Smooth muscle cell (in vitro differentiated cells): Measurements from ENCODE around the gene ZNF524. TPM values are rescaled to one million over a fixed set of nuclear protein-coding genes. Genes with fewer than 3 reads are reported as not detected.

Experiments used
- DNase-seq: peaks from one replicate; lab custom pipeline; 2025; ENCODE audit not compliant: unreplicated experiment; lab: John Stamatoyannopoulos, UW
- H2AFZ ChIP-seq: fragments of 200-600 bp; sonication (generic); 2 replicates; pipeline ENCODE4 v1.6.0; 2016; ENCODE audit warnings: antibody characterized with exemption, low read depth, mild to moderate bottlenecking
- H3F3A ChIP-seq: fragments of 200-600 bp; sonication (generic); 2 replicates; pipeline ENCODE4 v1.6.0; 2017; ENCODE audit warnings: antibody characterized with exemption, low read depth
- H3K27ac ChIP-seq: fragments of 200-600 bp; sonication (generic); 2 replicates; pipeline ENCODE4 v1.5.1; 2016; ENCODE audit warnings: low read depth, mild to moderate bottlenecking
- H3K27me3 ChIP-seq: fragments of 200-600 bp; sonication (generic); 2 replicates; pipeline ENCODE4 v1.6.1; 2016; ENCODE audit warnings: low read depth, mild to moderate bottlenecking
- H3K36me3 ChIP-seq: fragments of 200-600 bp; sonication (generic); 2 replicates; pipeline ENCODE4 v1.5.1; 2016; ENCODE audit warnings: low read depth
- H3K4me1 ChIP-seq: fragments of 200-600 bp; sonication (generic); 2 replicates; pipeline ENCODE4 v1.5.1; 2016; ENCODE audit warnings: low read depth
- H3K4me2 ChIP-seq: fragments of 200-600 bp; sonication (generic); 2 replicates; pipeline ENCODE4 v1.6.0; 2016; ENCODE audit warnings: mild to moderate bottlenecking
- H3K4me3 ChIP-seq: fragments of 200-600 bp; sonication (generic); 2 replicates; pipeline ENCODE4 v1.5.1; 2016; ENCODE audit warnings: mild to moderate bottlenecking
- H3K79me2 ChIP-seq: fragments of 200-600 bp; sonication (generic); 2 replicates; pipeline ENCODE4 v1.6.0; 2016; ENCODE audit warnings: low read depth, mild to moderate bottlenecking
- H3K9ac ChIP-seq: fragments of 200-600 bp; sonication (generic); 2 replicates; pipeline ENCODE4 v1.6.0; 2016; ENCODE audit warnings: low read depth
- H3K9me3 ChIP-seq: fragments of 200-600 bp; sonication (generic); replicated peaks from 2 replicates; pipeline ENCODE4 v1.5.1; 2016; ENCODE audit warnings: low read depth
- H4K20me1 ChIP-seq: fragments of 200-600 bp; sonication (generic); 2 replicates; pipeline ENCODE4 v1.6.0; 2016; ENCODE audit warnings: low read depth
- WGBS: methylation state at CpG from one replicate; pipeline ENCODE4 v1.1.7; 2016; ENCODE audit warnings: low lambda C conversion rate; 5-methylcytosine and 5-hydroxymethylcytosine counted together
- polyA plus RNA-seq: library from polyadenylated mRNA; unstranded; fragments of >200 nt; fragmentation: Nextera tagmentation; extraction: Ambion mirVana; gene quantifications from 2 replicates; pipeline ENCODE4 v1.2.1, GENCODE V29; 2016
- total RNA-seq: library from RNA; depleted of rRNA; stranded (reverse); fragments of >200 nt; gene quantifications from 2 replicates; pipeline ENCODE4 v1.2.3, GENCODE V29; 2014
- TF ChIP-seq, protein P1 (sequence below): fragments of 200-600 bp; sonication (generic); IDR thresholded peaks from 2 replicates; pipeline ENCODE4 v1.5.1; 2017; ENCODE audit warnings: borderline replicate concordance, mild to moderate bottlenecking, antibody characterized with exemption; ENCODE audit not compliant: insufficient read depth, poor library complexity, severe bottlenecking

The ZNF524 gene
- total and polyA plus RNA-seq, 2 experiments from 2014 or later = 13.3 to 16.3 TPM

DNA sequence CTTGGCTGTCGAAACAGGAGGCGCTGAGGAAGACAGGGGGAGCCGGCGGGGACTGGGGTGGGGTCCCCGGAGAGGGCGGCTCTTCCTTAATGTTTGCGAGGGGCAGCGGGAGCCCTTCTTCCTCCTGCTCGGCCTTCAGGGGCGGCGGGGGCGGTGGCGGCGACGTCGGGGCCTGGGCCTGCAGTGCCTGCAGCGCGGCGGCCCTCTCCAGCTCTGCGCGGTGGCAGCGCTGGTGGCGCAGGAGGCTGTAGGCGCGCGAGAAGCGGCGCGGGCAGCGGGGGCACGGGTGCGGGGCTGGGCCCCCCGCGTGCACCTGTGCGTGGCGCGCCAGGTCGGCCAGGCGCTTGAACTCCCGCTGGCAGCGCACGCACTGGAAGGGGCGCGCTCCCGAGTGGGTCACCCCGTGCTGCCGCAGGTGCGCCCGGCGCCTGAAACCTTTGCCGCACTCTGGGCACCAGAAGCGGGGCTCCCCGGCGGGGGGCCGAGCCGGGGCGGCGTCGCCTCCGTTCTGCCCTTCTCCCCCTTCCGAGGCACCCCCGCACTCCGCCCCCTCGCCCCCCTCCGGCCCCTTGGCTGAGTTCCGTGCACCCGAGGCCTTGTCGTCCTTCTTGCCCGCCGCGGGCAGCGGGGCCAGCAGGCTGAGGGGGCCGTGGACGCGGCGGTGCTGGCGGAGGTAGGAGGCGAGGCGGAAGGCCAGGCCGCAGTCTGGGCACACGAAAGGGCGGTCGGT, 21.9 kb upstream of the ZNF524 start:
- TF ChIP-seq, protein P1, sequence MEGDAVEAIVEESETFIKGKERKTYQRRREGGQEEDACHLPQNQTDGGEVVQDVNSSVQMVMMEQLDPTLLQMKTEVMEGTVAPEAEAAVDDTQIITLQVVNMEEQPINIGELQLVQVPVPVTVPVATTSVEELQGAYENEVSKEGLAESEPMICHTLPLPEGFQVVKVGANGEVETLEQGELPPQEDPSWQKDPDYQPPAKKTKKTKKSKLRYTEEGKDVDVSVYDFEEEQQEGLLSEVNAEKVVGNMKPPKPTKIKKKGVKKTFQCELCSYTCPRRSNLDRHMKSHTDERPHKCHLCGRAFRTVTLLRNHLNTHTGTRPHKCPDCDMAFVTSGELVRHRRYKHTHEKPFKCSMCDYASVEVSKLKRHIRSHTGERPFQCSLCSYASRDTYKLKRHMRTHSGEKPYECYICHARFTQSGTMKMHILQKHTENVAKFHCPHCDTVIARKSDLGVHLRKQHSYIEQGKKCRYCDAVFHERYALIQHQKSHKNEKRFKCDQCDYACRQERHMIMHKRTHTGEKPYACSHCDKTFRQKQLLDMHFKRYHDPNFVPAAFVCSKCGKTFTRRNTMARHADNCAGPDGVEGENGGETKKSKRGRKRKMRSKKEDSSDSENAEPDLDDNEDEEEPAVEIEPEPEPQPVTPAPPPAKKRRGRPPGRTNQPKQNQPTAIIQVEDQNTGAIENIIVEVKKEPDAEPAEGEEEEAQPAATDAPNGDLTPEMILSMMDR = no peak
- no peak overlapping the region for H3K4me2 ChIP-seq
- H3K9ac ChIP-seq = no peak overlapping the region
- DNase-seq = no peak
- no peaks in the 10 kb centered on the region for H3K36me3 ChIP-seq
- no peaks in the 10 kb centered on the region for H3K9me3 ChIP-seq
- H3K27ac ChIP-seq = no peak overlapping the region
- H2AFZ ChIP-seq = no peak overlapping the region
- no peaks in the 10 kb centered on the region for H3F3A ChIP-seq
- H3K79me2 ChIP-seq = peaks cover 13% of the 10 kb centered on the region
- H3K4me3 ChIP-seq = no peak overlapping the region
- H3K27me3 ChIP-seq = no peaks in the 10 kb centered on the region
- H4K20me1 ChIP-seq = no peaks in the 10 kb centered on the region
- WGBS = 98% methylated on average over 68 of the region's 83 CpGs
- no peaks in the 10 kb centered on the region for H3K4me1 ChIP-seq

DNA sequence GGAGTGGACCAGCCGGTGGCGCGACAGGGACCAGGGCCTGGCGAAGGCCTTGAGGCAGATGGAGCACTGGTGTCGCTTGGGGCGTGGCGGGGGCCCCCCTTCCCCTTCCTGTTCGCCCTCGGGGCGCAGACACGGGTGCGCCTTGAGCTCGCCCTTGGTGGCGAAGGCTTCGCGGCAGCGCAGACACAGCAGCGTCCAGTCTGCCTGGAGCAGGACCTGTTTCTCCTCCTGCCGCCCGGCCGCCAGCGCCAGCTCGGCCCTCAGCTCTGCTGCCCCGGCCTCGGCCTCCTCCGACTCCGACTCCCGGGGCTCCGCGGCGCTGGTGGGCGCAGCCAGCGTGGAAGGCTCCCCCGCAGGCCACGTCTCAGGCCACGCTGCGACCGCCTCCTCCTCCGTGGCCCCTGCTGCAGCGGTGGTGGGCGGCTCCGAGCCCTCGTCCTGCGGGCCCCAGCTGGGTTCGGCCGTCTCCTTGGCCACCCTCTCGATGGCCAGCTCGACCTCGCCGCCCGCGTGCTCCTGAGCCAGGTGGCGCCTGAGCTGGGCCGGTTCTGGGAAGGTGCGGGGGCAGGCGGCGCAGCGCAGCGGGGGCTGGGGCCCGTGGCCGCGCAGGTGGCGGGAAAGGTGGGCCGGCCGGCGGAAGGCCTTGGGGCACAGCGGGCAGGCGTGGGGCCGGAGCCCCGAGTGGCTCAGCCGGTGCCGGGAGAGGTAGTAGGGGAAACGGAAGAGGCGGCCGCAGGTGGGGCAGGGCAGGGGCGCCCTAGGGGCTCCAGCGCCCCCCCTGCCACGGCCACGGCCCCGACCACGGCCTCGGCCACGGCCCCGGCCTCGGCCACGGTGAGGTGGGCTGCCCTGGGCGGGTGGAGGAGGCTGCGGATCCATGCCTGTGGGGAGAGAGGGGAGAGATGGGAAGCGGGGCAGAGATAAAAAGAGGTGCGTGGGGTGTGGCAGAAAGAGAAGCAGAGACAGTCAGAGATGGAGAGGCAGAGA, 21.0 kb upstream of the ZNF524 start:
- Histone ChIP-seq H4K20me1 (no peaks in the 10 kb centered on the region), H3K9ac (peak overlapping the region; percentile 91), H3K4me2 (peak overlapping the region; percentile 92), H3K4me1 (no peaks in the 10 kb centered on the region), H3K27me3 (no peaks in the 10 kb centered on the region), H3K9me3 (no peaks in the 10 kb centered on the region), H3K27ac (no peak overlapping the region), H3K4me3 (peak overlapping the region; percentile 96), H3K79me2 (peaks cover 13% of the 10 kb centered on the region), H3K36me3 (no peaks in the 10 kb centered on the region), H2AFZ (no peak overlapping the region), H3F3A (no peaks in the 10 kb centered on the region)
- no peak for DNase-seq
- 97% methylated on average over 80 of the region's 90 CpGs for WGBS
- TF ChIP-seq, protein P1 = no peak

DNA sequence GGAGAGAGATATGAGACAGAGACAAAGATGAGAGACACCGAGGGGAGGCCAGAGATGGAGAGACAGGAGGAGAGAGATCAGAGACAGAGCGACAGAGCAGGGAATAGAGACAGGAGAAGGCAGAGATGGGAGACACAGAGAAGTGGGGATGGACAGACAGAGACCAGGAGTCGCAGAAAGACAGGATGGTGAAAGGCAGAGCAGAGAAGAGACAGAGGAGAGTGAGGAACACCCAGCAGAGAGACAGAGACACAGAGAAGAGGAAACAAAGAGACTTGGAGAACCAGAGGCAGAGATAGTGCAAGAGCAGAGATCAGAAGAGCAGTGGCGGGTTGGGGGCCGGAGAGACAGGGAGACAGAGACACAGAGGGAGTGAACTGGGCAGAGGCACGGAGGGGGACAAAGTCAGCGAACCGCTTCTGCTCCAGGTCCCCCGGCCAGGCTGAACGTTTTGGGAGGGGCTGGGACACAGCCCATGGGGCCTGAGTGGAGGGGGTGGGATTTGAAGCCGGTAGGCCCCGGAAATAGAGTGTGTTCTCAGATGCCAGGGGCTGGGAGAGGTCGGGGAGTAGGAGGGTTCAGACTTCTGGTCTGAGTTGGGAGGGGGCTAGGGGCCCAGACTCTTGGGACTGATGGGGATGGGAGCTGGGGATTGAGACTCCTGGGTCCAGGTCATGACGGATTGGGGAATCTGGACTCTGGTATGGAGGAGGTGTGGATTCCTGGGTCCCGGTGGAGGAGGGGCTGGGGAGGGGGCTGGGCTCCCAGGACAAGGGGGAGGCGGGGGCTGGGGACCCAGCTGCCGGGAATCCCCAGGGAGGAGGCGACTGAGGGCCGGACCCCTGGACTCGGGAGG, 20.1 kb upstream of the ZNF524 start:
- Histone ChIP-seq H3K9ac (peak overlapping the region; percentile 91), H3K4me3 (peak overlapping the region; percentile 96), H3K4me2 (peak overlapping the region; percentile 92), H3F3A (peaks cover 5% of the 10 kb centered on the region), H3K36me3 (no peaks in the 10 kb centered on the region), H3K27me3 (no peaks in the 10 kb centered on the region), H3K4me1 (no peaks in the 10 kb centered on the region), H3K9me3 (no peaks in the 10 kb centered on the region), H2AFZ (no peak overlapping the region), H3K79me2 (peaks cover 13% of the 10 kb centered on the region), H3K27ac (peak overlapping the region; percentile 68), H4K20me1 (no peaks in the 10 kb centered on the region)
- WGBS = 19% methylated on average over 15 of the region's 20 CpGs
- DNase-seq = no peak
- TF ChIP-seq, protein P1 = no peak
